Measurements from ENCODE around the gene DYNLT2. TPM values are rescaled to one million over a fixed set of nuclear protein-coding genes. Genes with fewer than 3 reads are reported as not detected.

The DYNLT2 gene
- total RNA-seq, 1 experiment from 2014 or later: 1.8 TPM

DNA sequence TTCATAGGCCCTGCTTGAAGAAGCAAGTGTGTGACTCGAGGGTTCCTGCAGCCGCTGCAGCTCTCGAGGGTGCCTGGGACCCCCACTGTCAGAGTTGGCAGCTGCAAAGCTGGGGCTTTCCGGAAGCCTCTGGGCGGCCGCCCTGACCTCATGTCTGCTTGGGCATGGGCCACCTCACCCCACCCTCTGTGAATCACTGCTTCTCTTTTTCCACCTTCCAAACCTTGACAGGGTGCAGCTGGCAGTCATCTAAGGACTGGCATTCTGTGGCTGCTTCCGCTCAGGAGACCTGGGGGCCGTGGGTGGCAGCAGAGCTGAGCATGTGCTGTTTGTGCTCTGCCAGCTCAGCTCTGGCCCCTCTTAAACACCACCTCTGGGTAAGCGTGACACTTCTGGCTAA is 32.0 kb upstream of the DYNLT2 start:
- H3K9me3 ChIP-seq (ENCODE audit: control insufficient read depth, low read depth, low read length): no peaks in the 10 kb centered on the region
- no peaks in the 10 kb centered on the region for H3K23me2 ChIP-seq (ENCODE audit: insufficient read length, low read depth, low read length, poor library complexity, severe bottlenecking)
- Mint-ChIP-seq H3K4me1 (no peaks in the 10 kb centered on the region), H3K36me3 (ENCODE audit: insufficient read depth in 1 of 3, low read depth in 3 of 3) (peaks cover 12 to 28% (median 20%) of the 10 kb centered on the region in 3 experiments), H3K27me3 (ENCODE audit: low read depth) (peaks cover 9% of the 10 kb centered on the region), H3K27ac (peak overlapping the region in 1 of 3 experiments; percentile 64; a peak in 1 of 7 replicates), H3K4me3 (no peak overlapping the region), H3K9me3 (peaks cover 0 to 4% of the 10 kb centered on the region in 2 experiments; a peak in 1 of 5 replicates)
- H3K56ac ChIP-seq (ENCODE audit: insufficient read length, low read depth, low read length): no peak overlapping the region
- H4K8ac ChIP-seq (replicated peaks; ENCODE audit: insufficient read length, low read depth, low read length): no peak overlapping the region
- no peak overlapping the region for H2BK15ac ChIP-seq (ENCODE audit: low read depth, low read length)
- H4K5ac ChIP-seq (ENCODE audit: insufficient read length, low read depth, low read length): no peak overlapping the region
- no peaks in the 10 kb centered on the region for H4K20me1 ChIP-seq (ENCODE audit: control insufficient read depth, insufficient read depth, insufficient read length)
- H3K79me1 ChIP-seq (ENCODE audit: insufficient read depth, low read depth, low read length, poor library complexity, severe bottlenecking): no peaks in the 10 kb centered on the region
- H2BK5ac ChIP-seq (ENCODE audit: insufficient read length, low read length): no peak overlapping the region
- TF ChIP-seq, protein P1, sequence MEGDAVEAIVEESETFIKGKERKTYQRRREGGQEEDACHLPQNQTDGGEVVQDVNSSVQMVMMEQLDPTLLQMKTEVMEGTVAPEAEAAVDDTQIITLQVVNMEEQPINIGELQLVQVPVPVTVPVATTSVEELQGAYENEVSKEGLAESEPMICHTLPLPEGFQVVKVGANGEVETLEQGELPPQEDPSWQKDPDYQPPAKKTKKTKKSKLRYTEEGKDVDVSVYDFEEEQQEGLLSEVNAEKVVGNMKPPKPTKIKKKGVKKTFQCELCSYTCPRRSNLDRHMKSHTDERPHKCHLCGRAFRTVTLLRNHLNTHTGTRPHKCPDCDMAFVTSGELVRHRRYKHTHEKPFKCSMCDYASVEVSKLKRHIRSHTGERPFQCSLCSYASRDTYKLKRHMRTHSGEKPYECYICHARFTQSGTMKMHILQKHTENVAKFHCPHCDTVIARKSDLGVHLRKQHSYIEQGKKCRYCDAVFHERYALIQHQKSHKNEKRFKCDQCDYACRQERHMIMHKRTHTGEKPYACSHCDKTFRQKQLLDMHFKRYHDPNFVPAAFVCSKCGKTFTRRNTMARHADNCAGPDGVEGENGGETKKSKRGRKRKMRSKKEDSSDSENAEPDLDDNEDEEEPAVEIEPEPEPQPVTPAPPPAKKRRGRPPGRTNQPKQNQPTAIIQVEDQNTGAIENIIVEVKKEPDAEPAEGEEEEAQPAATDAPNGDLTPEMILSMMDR (conservative IDR thresholded peaks at IDR 0.05): no peak
- no peak overlapping the region for H2BK20ac ChIP-seq (ENCODE audit: low read depth, low read length, poor library complexity, severe bottlenecking)
- no peaks in the 10 kb centered on the region for H3K4me1 ChIP-seq (ENCODE audit: insufficient read depth, low read length)
- no peak overlapping the region for H4K91ac ChIP-seq (ENCODE audit: insufficient read length, low read depth, low read length)
- no peak overlapping the region for H2AFZ ChIP-seq (ENCODE audit: low read length)
- WGBS (ENCODE audit: extremely low coverage, insufficient read length, low lambda C conversion rate): no CpG with 5 or more reads among the region's 9 CpGs
- H2BK12ac ChIP-seq (ENCODE audit: insufficient read length, low read depth, low read length): no peak overlapping the region
- no peak overlapping the region for H3K14ac ChIP-seq (ENCODE audit: insufficient read depth, low read length)
- no peak overlapping the region for H2BK120ac ChIP-seq (ENCODE audit: low read depth, low read length, poor library complexity, severe bottlenecking)
- H3K18ac ChIP-seq (ENCODE audit: insufficient read length, low read depth, low read length): no peak overlapping the region
- no peak overlapping the region for H3K4me2 ChIP-seq (ENCODE audit: insufficient read depth, insufficient read length, low read length)
- H3K4ac ChIP-seq (ENCODE audit: low read depth, low read length): no peak overlapping the region
- DNase-seq: peak; percentile 10
- H2AK5ac ChIP-seq (ENCODE audit: insufficient read length, low read length): no peak overlapping the region
- H3K23ac ChIP-seq (ENCODE audit: insufficient read length, low read depth, low read length): no peak overlapping the region
- no peaks in the 10 kb centered on the region for H3K27me3 ChIP-seq (ENCODE audit: insufficient read depth, low read length)
- H3K27ac ChIP-seq (ENCODE audit: insufficient read length, low read depth, low read length): no peak overlapping the region
- H3T11ph ChIP-seq (ENCODE audit: low read length): no peak overlapping the region
- H3K79me2 ChIP-seq (ENCODE audit: insufficient read depth, low read length): no peaks in the 10 kb centered on the region
- no peak overlapping the region for H3K9ac ChIP-seq (ENCODE audit: extremely low read depth, insufficient read length, low read length)
